ENCODE measurements around the gene COX5A.

COX5A gene

DNA sequence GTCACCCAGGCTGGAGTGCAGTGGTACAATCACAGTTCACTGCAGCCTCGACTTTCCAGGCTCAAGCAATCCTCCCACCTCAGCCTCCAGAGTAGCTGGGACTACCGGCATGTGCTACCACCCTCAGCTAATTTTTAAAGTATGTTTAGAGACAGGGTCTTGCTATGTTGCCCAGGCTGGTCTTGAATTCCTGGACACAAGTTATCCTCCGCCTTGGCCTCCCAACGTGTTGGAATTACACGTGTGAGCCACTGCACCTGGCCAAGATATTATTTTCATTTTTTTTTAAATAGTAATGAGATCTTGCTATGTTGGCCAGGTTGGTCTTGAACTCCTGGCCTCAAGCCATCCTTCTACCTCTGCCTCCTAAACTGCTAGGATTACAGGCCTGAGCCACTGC, 52.4 kb downstream of the COX5A start:
- Histone ChIP-seq H3F3A (ENCODE audit: insufficient read depth, low read length) (no peaks in the 10 kb centered on the region), H2AFZ (ENCODE audit: low read length) (no peak overlapping the region), H3K9ac (ENCODE audit: low read length) (no peak overlapping the region), H3K79me2 (ENCODE audit: insufficient read depth, low read length) (no peaks in the 10 kb centered on the region), H3K9me2 (ENCODE audit: low read depth, low read length) (no peaks in the 10 kb centered on the region), H3K27me3 (ENCODE audit: insufficient read depth, low read length) (no peaks in the 10 kb centered on the region), H3K9me3 (ENCODE audit: low read length) (peaks cover 11% of the 10 kb centered on the region; the same call in 1 of the 2 replicates), H3K4me3 (ENCODE audit: low read depth, low read length, poor library complexity, severe bottlenecking) (no peak overlapping the region), H3K4me2 (ENCODE audit: low read length) (no peak overlapping the region), H3K36me3 (ENCODE audit: insufficient read depth, low read length) (no peaks in the 10 kb centered on the region), H3K4me1 (ENCODE audit: insufficient read depth, low read length, severe bottlenecking) (peaks cover 7% of the 10 kb centered on the region), H3K27ac (ENCODE audit: low read depth, low read length, poor library complexity, severe bottlenecking) (no peak overlapping the region), H4K20me1 (ENCODE audit: insufficient read depth, low read length) (no peaks in the 10 kb centered on the region)
- TF ChIP-seq EZH2 (IDR thresholded peaks at IDR 0.05; ENCODE audit: borderline replicate concordance, low read length): no peak
- TF ChIP-seq, protein P1, sequence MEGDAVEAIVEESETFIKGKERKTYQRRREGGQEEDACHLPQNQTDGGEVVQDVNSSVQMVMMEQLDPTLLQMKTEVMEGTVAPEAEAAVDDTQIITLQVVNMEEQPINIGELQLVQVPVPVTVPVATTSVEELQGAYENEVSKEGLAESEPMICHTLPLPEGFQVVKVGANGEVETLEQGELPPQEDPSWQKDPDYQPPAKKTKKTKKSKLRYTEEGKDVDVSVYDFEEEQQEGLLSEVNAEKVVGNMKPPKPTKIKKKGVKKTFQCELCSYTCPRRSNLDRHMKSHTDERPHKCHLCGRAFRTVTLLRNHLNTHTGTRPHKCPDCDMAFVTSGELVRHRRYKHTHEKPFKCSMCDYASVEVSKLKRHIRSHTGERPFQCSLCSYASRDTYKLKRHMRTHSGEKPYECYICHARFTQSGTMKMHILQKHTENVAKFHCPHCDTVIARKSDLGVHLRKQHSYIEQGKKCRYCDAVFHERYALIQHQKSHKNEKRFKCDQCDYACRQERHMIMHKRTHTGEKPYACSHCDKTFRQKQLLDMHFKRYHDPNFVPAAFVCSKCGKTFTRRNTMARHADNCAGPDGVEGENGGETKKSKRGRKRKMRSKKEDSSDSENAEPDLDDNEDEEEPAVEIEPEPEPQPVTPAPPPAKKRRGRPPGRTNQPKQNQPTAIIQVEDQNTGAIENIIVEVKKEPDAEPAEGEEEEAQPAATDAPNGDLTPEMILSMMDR (IDR thresholded peaks at IDR 0.05; ENCODE audit: low read length): no peak

DNA sequence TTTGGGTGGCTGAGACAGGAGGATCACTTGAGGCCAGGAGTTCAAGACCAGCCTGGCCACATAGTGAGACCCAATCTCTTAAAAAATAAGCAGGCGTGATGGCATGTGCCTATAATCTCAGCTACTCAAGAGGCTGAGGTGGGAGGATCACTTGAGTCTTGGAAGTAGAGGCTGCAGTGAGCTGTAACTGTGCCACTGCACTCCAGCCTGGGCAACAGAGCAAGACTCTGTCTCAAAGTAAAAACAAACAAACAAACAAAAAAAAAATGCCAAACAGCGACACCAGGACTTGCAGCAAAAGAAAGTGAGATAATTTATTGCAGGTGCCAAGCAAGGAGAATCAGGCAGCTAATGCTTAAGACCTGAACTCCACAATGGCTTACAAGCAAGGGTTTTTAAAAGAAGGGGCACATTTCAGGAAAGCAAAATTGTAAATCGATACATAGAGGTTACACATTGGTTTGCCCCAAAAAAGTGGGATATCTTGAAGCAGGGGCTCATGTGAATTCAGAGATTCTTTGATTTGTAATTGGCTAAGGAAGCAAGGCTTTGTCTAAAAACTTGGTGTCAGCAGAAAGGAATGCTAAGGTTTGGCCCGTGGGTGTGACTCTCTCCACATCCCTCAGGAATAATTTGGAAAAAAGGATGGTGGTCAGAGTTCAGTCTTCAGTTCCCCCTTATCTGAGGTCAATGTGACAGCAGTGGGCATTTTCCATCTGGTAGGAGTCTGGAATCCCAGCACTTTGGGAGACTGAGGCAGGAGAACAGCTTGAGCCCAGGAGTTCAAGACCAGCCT, 53.2 kb downstream of the COX5A start:
- TF ChIP-seq EZH2 (IDR thresholded peaks at IDR 0.05; ENCODE audit: borderline replicate concordance, low read length): no peak
- TF ChIP-seq, protein P1 (IDR thresholded peaks at IDR 0.05; ENCODE audit: low read length): no peak
- Histone ChIP-seq H3K27me3 (ENCODE audit: insufficient read depth, low read length) (no peaks in the 10 kb centered on the region), H3F3A (ENCODE audit: insufficient read depth, low read length) (no peaks in the 10 kb centered on the region), H4K20me1 (ENCODE audit: insufficient read depth, low read length) (no peaks in the 10 kb centered on the region), H3K4me1 (ENCODE audit: insufficient read depth, low read length, severe bottlenecking) (peaks cover 5% of the 10 kb centered on the region), H3K79me2 (ENCODE audit: insufficient read depth, low read length) (no peaks in the 10 kb centered on the region), H3K4me2 (ENCODE audit: low read length) (no peak overlapping the region), H3K27ac (ENCODE audit: low read depth, low read length, poor library complexity, severe bottlenecking) (no peak overlapping the region), H3K9ac (ENCODE audit: low read length) (no peak overlapping the region), H3K4me3 (ENCODE audit: low read depth, low read length, poor library complexity, severe bottlenecking) (no peak overlapping the region), H3K9me3 (ENCODE audit: low read length) (peaks cover 11% of the 10 kb centered on the region; the same call in 1 of the 2 replicates), H3K9me2 (ENCODE audit: low read depth, low read length) (no peaks in the 10 kb centered on the region), H2AFZ (ENCODE audit: low read length) (no peak overlapping the region), H3K36me3 (ENCODE audit: insufficient read depth, low read length) (no peaks in the 10 kb centered on the region)

DNA sequence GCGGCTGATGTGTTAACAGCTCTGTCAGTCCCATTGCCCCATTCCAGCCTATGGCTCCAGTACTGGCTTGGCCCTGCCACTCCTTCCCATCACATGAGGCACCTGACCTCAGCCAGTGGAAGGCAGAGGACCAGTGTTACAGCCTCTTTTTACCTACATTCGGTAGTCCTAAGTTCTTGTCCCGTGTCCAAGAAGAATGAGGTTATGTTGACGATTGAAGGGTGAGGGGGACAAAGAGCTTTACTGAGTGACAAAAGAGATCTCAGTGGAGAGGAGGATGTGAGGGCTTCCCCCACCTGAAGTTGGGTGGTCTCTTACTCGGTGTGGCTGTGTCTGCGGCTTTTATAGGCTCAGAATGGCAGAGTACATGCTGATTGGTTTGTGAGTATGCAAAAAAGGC, 55.3 kb downstream of the COX5A start:
- H3F3A ChIP-seq (ENCODE audit: insufficient read depth, low read length): no peaks in the 10 kb centered on the region
- H3K36me3 ChIP-seq (ENCODE audit: insufficient read depth, low read length): no peaks in the 10 kb centered on the region
- no peak overlapping the region for H3K4me2 ChIP-seq (ENCODE audit: low read length)
- TF ChIP-seq EZH2 (IDR thresholded peaks at IDR 0.05; ENCODE audit: borderline replicate concordance, low read length): no peak
- TF ChIP-seq, protein P1 (IDR thresholded peaks at IDR 0.05; ENCODE audit: low read length): no peak
- peaks cover 11% of the 10 kb centered on the region; the same call in 1 of the 2 replicates for H3K9me3 ChIP-seq (ENCODE audit: low read length)
- no peaks in the 10 kb centered on the region for H3K79me2 ChIP-seq (ENCODE audit: insufficient read depth, low read length)
- no peak overlapping the region for H3K9ac ChIP-seq (ENCODE audit: low read length)
- no peaks in the 10 kb centered on the region for H4K20me1 ChIP-seq (ENCODE audit: insufficient read depth, low read length)
- H2AFZ ChIP-seq (ENCODE audit: low read length): no peak overlapping the region
- no peak overlapping the region for H3K27ac ChIP-seq (ENCODE audit: low read depth, low read length, poor library complexity, severe bottlenecking)
- no peaks in the 10 kb centered on the region for H3K4me1 ChIP-seq (ENCODE audit: insufficient read depth, low read length, severe bottlenecking)
- H3K27me3 ChIP-seq (ENCODE audit: insufficient read depth, low read length): no peaks in the 10 kb centered on the region
- no peaks in the 10 kb centered on the region for H3K9me2 ChIP-seq (ENCODE audit: low read depth, low read length)
- H3K4me3 ChIP-seq (ENCODE audit: low read depth, low read length, poor library complexity, severe bottlenecking): no peak overlapping the region
